ENCODE measurements around the gene FAM163A. TPM values are rescaled to one million over a fixed set of nuclear protein-coding genes. Genes with fewer than 3 reads are reported as not detected.
A peak's percentile ranks its signal among the peaks of the same experiment; 100 is the strongest.
"Not testable (repeated sequence)": the region's sequence is repeated elsewhere in the genome, so short reads cannot be mapped to it uniquely, and the experiment has no call there.

Gene FAM163A
- 10.1 to 10.2 TPM (median 10.1 TPM) in 3 replicates for total RNA-seq

DNA sequence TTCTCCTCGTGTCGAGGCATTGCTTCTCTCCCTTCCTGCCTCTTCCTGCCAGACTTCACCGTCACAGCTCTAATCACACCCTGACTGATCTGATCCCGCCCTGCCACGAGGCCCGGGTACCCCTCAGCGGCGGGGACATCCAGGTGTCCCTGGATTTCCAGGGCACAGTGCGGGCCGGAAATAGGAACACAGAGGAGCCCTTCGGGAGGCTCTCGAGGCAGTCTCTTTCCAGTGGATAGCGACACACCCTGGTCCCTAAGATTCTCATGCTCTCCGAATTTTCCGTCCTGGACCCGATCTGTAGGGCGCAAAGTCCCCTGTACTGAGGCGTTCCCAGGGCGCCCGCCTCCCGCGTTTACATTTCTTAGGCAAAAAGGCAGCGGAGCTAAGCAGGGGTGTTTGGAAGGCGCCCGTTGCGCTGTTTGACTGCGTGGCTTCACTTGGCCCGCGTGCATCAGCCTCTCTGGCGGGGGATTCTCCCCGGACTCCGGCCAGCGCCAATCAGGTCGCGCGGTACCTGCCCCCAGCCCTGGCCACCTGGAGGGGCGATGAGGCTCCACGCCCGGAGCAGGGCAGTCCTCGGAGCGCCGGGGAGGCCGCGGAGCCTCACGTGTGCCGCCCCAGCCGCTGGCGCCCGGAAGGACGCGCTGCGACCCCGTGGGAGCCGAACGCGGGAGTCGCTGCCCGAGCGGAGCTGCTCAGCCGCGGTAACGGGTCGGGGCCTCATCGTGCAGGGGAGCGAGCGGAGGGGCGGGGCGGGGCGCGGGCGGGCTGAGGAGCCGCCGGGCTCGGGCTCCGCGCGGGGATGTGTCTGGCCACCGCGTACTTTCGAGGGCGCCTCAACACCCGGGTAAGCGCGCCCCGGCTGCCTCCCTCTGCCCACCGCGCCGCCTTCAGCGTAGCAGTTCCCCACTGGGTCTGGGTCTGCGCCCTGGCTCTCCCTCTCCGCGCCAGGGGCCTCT is at the start of gene FAM163A:
Gene FAM163A (plus strand): TSS at position 575 of the 962 bp plus-strand sequence. CDS start 69,807 bp downstream, outside the sequence.
- H3K4me1 Mint-ChIP-seq: peaks cover 41% of the 10 kb centered on the region
- H3K27me3 Mint-ChIP-seq (ENCODE audit: low read depth): peaks cover 87% of the 10 kb centered on the region
- peak within 1 kb of the TSS; percentile 72 for H3K4me3 Mint-ChIP-seq
- H3K9me3 Mint-ChIP-seq: peaks cover 4% of the 10 kb centered on the region
- TF ChIP-seq CTCF (IDR thresholded peaks at IDR 0.05; ENCODE audit: unreplicated experiment): no peak
- no peaks in the 10 kb centered on the region for H3K36me3 Mint-ChIP-seq
- peak within 1 kb of the TSS; percentile 92 for H3K27ac Mint-ChIP-seq
- DNase-seq (ENCODE audit: low spot score in 2 of 2, unreplicated experiment in 2 of 2): peak in 1 of 2 experiments; percentile 49

DNA sequence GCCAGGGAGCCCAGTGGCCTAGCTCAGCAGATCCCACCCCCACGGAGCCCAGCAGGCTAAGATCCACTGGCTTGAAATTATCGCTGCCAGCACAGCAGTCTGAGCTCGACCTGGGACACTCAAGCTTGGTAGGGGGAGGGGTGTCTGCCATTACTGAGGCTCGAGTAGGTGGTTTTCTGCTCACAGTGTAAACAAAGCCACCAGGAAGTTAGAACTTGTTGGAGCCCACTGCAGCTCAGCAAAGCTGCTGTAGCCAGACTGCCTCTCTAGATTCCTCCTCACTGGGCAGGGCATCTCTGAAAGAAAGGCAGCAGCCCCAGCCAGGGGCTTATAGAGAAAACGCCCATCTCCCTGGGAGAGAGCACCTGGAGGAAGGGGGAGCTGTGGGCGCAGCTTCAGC is 48.6 kb upstream of the FAM163A start:
- H3K27ac Mint-ChIP-seq; DNase-seq (ENCODE audit: low spot score in 2 of 2, unreplicated experiment in 2 of 2); H3K4me3 Mint-ChIP-seq; H3K4me1 Mint-ChIP-seq; H3K36me3 Mint-ChIP-seq; H3K9me3 Mint-ChIP-seq: not testable (repeated sequence)
- H3K27me3 Mint-ChIP-seq (ENCODE audit: low read depth): peaks cover 35% of the 10 kb centered on the region

GRCh38 chr1:179702946-179703539 is 40.0 kb upstream of the FAM163A start:
- H3K27me3 Mint-ChIP-seq (ENCODE audit: low read depth): peaks cover 6% of the 10 kb centered on the region
- no peaks in the 10 kb centered on the region for H3K9me3 Mint-ChIP-seq
- no peak for TF ChIP-seq CTCF (IDR thresholded peaks at IDR 0.05; ENCODE audit: unreplicated experiment)
- no peak overlapping the region for H3K4me3 Mint-ChIP-seq
- H3K36me3 Mint-ChIP-seq: no peaks in the 10 kb centered on the region
- DNase-seq (ENCODE audit: low spot score in 2 of 2, unreplicated experiment in 2 of 2): no peak
- peaks cover 13% of the 10 kb centered on the region for H3K4me1 Mint-ChIP-seq
- H3K27ac Mint-ChIP-seq: no peak overlapping the region

DNA sequence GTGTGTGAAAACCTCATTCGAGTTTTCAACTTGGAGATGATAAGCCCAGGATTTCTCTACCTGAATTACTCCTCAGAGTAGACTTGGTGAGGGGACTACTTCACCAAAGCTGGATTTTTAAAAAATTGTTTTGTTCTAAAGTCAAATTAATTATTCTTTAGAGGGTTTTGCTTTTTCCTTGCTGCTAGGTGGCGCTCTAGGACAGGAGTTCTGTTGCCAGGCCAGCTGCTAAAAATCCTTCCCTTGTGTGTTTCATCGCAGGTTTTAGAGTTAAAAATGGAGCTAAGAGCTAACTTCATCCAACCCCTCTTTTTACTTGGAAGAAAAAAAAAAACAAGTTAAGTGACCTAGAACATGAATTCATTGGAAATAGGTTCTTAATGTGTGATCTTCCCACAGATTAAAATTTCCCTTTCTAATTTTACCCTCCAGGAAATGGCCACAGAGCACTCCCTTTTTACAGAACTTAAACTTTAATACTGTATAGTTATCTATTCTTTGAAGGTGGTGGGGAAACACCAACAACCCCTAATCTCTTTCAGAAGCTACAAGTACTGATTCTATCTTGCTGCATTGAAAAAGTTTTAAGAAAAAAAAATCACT is 36.7 kb upstream of the FAM163A start:
- no peaks in the 10 kb centered on the region for H3K36me3 Mint-ChIP-seq
- TF ChIP-seq CTCF (IDR thresholded peaks at IDR 0.05; ENCODE audit: unreplicated experiment): peak; percentile 83
- no peaks in the 10 kb centered on the region for H3K9me3 Mint-ChIP-seq
- no peaks in the 10 kb centered on the region for H3K27me3 Mint-ChIP-seq (ENCODE audit: low read depth)
- H3K4me1 Mint-ChIP-seq: peaks cover 28% of the 10 kb centered on the region
- peak in 1 of 2 experiments; percentile 74 for DNase-seq (ENCODE audit: low spot score in 2 of 2, unreplicated experiment in 2 of 2)
- H3K4me3 Mint-ChIP-seq: no peak overlapping the region
- H3K27ac Mint-ChIP-seq: no peak overlapping the region

DNA sequence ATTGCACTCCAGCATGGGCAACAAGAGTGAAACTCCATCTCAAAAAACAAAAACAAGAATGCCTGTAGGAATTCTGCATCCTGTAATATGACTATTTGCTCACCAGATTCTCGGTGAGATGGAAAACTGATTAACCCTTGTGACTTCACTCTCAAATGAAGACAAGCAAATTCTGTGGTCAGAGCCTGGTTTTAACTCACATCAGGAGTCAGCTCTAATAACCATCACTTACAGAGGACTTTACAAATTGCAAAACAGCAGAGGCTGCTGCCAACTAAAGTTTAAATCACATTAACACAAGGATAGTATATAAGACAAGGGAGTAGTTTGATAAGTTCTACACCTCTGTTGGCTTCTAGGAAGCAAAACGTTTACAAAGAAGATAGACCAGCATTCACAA is 35.7 kb upstream of the FAM163A start:
- DNase-seq (ENCODE audit: low spot score in 2 of 2, unreplicated experiment in 2 of 2): no peak
- H3K36me3 Mint-ChIP-seq: no peaks in the 10 kb centered on the region
- H3K9me3 Mint-ChIP-seq: peaks cover 4% of the 10 kb centered on the region
- no peak overlapping the region for H3K4me3 Mint-ChIP-seq
- no peak for TF ChIP-seq CTCF (IDR thresholded peaks at IDR 0.05; ENCODE audit: unreplicated experiment)
- peaks cover 4% of the 10 kb centered on the region for H3K27me3 Mint-ChIP-seq (ENCODE audit: low read depth)
- peaks cover 28% of the 10 kb centered on the region for H3K4me1 Mint-ChIP-seq
- H3K27ac Mint-ChIP-seq: no peak overlapping the region
